Muscle layer of colon (tissue), 2 donors: ENCODE results near the gene PNMA8C.

Experiments
- H3K27ac ChIP-seq: one replicate; pipeline ENCODE4 v1.7.0; 2013; ENCODE audit warnings: low read depth, mild to moderate bottlenecking, low read length, moderate library complexity
- H3K27me3 ChIP-seq, 2 donors: one replicate each; pipeline ENCODE4 v1.7.0; 2013; ENCODE audit warnings: low read length in 2 of 2, mild to moderate bottlenecking in 2 of 2; ENCODE audit not compliant: insufficient read depth in 2 of 2, control insufficient read depth in 1 of 2
- H3K36me3 ChIP-seq: one replicate; pipeline ENCODE4 v1.7.0; 2013; ENCODE audit warnings: mild to moderate bottlenecking, low read length; ENCODE audit not compliant: insufficient read depth
- H3K4me1 ChIP-seq: one replicate; pipeline ENCODE4 v1.7.0; 2013; ENCODE audit warnings: mild to moderate bottlenecking, low read length; ENCODE audit not compliant: insufficient read depth
- H3K4me3 ChIP-seq, 2 donors: one replicate each; pipeline ENCODE4 v1.7.0; 2013; ENCODE audit warnings: low read length in 2 of 2, low read depth in 1 of 2, mild to moderate bottlenecking in 1 of 2, moderate library complexity in 1 of 2
- H3K9ac ChIP-seq: one replicate; pipeline ENCODE4 v1.7.0; 2013; ENCODE audit warnings: low read length
- H3K9me3 ChIP-seq: one replicate; pipeline ENCODE4 v1.7.0; 2013; ENCODE audit warnings: mild to moderate bottlenecking, low read length
- donor health status: abdominal sarcoma.
- donor health status: Adenocarcinoma of cecum.

The PNMA8C gene

DNA sequence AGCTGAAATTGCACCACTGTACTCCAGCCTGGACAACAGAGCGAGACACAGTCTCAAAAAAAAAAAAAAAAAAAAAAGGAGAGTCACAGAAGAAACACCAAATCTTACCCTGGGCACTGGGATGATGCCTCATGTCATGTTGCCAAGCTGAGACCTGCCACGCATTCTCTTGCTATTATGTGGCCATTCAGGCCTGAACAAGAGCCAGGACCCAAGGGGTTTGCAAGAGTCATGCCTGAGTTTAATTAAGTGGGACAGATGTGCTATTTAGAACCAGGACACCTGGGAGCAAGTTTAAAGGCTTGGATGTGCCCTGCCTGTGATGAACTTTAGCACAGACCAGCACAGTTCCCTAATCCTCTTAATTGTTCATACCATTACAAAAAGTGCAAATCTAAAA is 32.8 kb upstream of the PNMA8C start:
- no peaks in the 10 kb centered on the region for H3K9me3 ChIP-seq
- H3K36me3 ChIP-seq = no peaks in the 10 kb centered on the region
- no peak overlapping the region for H3K27ac ChIP-seq
- no peaks in the 10 kb centered on the region for H3K4me1 ChIP-seq
- no peaks in the 10 kb centered on the region for H3K27me3 ChIP-seq
- no peak overlapping the region for H3K9ac ChIP-seq
- H3K4me3 ChIP-seq = no peak overlapping the region

DNA sequence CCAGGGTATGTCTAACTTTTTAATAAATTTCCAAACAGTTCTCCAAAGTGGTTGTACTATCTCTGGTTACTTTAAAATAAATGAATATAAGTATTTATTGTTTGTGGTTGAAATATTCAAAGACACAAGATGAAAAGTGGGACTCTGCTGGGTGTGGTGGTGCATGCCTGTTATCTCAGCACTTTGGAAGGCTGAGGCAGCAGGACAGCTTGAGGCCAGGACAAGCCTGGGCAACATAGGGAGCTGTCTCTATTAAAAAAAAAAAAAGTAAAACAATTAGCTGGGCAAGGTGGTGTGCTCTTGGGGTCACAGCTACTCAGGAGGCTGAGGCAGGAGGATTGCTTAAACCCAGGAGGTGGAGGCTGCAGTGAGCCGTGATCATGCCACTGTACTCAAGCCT is 32.2 kb upstream of the PNMA8C start:
- H3K27me3 ChIP-seq = no peaks in the 10 kb centered on the region
- no peaks in the 10 kb centered on the region for H3K9me3 ChIP-seq
- H3K27ac ChIP-seq = no peak overlapping the region
- H3K4me3 ChIP-seq = no peak overlapping the region
- no peaks in the 10 kb centered on the region for H3K4me1 ChIP-seq
- no peaks in the 10 kb centered on the region for H3K36me3 ChIP-seq
- H3K9ac ChIP-seq = no peak overlapping the region

DNA sequence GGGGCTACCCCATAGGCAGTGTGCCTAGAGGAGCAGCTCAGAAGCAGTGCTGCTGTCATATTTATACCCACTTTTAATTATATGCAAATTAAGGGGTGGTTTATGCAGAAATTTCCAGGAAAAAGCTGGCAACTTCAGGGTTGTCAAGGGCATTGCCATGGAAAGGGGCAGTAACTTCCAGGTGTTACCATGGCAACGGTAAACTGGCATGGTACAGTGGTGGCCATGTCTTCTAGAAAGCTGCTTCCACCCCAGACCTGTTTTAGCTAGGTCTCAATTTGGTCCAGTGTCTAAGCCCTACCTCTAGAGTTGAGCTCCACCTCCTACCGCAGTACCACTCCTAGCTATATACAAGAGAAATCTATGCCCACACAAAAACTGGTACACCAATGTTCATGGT is 31.3 kb upstream of the PNMA8C start:
- H3K27ac ChIP-seq = no peak overlapping the region
- H3K27me3 ChIP-seq = peaks cover 0 to 3% of the 10 kb centered on the region in 2 donors
- H3K9ac ChIP-seq = no peak overlapping the region

DNA sequence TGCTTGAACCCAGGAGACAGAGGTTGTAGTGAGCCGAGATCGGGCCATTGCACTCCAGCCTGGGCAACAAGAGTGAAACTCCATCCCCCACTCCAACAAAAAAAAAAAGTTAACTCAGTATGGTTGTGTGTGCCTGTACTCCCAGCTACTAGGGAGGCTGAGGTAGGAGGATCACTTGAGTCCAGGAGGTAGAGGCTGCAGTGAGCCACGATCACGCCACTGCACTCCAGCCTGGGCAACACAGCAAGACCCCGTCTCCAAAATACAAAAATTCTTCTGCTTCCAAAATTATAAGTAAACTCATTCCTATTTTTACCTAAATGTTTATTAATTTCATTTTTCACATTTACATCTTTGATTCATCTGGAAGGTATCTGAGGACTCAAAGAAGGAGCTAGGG is 28.2 kb upstream of the PNMA8C start:
- Histone ChIP-seq H3K4me3 (no peak overlapping the region), H3K9ac (no peak overlapping the region), H3K27ac (no peak overlapping the region), H3K36me3 (no peaks in the 10 kb centered on the region), H3K27me3 (peaks cover 0 to 3% of the 10 kb centered on the region in 2 donors), H3K4me1 (no peaks in the 10 kb centered on the region), H3K9me3 (no peaks in the 10 kb centered on the region)

More for the DNA sequence above, 31.3 kb upstream of the PNMA8C start:
- Histone ChIP-seq H3K4me1 (no peaks in the 10 kb centered on the region), H3K9me3 (no peaks in the 10 kb centered on the region), H3K4me3 (no peak overlapping the region), H3K36me3 (no peaks in the 10 kb centered on the region)

DNA sequence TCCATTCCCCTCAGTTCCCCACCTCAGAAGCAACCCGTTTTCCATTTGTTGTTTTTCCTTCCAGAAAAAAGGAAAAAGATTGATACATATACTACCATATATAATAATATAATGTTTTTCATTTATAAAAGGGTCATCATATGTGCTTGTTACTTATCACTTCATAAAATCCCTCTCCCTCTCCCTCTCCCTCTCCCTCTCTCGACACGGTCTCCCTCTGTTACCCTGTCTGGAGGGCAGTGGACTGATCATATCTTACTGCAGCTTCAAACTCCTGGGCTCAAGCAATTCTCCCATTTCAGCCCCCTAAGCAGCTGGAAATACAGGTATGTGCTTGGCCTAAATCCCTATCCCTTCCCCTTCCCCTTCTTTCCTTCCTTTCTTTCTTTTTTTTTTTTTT is 25.5 kb upstream of the PNMA8C start:
- H3K9ac ChIP-seq = no peak overlapping the region
- no peaks in the 10 kb centered on the region for H3K4me1 ChIP-seq
- no peaks in the 10 kb centered on the region for H3K9me3 ChIP-seq
- H3K4me3 ChIP-seq = no peak overlapping the region
- peaks cover 0 to 3% of the 10 kb centered on the region in 2 donors for H3K27me3 ChIP-seq
- no peak overlapping the region for H3K27ac ChIP-seq
- H3K36me3 ChIP-seq = no peaks in the 10 kb centered on the region

DNA sequence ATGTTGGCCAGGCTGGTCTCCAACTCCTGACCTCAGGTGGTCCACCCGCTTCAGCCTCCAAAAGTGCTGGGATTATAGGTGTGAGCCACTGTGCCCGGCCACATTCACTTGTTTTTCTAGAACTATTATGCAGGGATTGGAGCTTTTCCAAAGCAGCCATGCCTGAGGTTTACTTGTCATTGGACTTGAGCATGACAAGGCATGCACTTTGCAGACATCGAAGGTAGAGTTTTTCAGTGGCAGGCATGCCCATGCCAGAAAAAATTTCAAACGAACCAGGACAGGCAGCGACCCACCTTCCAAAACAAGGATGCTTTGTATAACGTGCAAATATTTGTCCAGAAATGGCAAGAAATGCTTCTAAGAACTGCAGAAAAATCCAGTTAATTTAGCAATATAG is 24.9 kb upstream of the PNMA8C start:
- Histone ChIP-seq H3K27ac (no peak overlapping the region), H3K9ac (no peak overlapping the region), H3K9me3 (no peaks in the 10 kb centered on the region), H3K36me3 (no peaks in the 10 kb centered on the region), H3K27me3 (peaks cover 0 to 3% of the 10 kb centered on the region in 2 donors), H3K4me3 (no peak overlapping the region), H3K4me1 (no peaks in the 10 kb centered on the region)

DNA sequence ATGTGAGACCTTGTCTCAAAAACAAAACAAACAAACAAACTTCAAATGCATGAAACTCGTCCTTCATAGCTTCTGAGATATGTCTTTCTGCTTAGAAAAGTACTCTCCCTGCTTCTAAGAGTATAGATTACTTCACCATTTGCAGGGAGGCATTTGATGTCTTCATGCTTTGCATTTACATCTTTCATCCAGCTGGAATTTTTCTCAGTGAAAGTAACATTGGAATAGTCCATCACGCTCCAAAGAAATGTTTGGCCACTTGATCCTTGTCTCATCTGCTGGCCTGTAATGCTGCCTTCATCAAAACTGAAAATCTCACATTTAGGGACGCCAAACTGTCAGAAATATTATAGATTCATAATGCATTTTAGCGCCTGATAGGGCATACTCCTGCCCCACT is 23.4 kb upstream of the PNMA8C start:
- Histone ChIP-seq H3K27ac (no peak overlapping the region), H3K4me3 (no peak overlapping the region), H3K27me3 (peaks cover 0 to 3% of the 10 kb centered on the region in 2 donors), H3K9me3 (no peaks in the 10 kb centered on the region), H3K36me3 (no peaks in the 10 kb centered on the region), H3K9ac (no peak overlapping the region), H3K4me1 (no peaks in the 10 kb centered on the region)

DNA sequence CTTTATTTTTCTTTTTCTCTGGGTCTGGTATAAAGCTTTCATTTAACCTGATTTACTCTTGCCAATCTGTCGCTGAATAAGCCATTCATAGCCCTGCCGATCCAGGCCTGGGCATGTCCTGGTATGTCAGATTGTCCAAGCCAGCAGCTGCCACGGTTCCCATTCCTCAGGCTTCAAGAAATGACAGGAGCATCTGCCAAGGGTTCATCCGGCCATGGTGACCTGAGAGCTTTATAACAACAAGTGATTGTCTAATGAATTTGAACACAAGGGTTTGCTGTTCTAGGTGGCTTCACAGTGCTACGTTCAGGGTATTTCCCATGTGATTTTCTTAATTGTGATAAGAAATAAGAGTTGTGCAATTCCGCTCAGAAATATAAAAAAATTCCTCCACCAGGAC is 22.6 kb upstream of the PNMA8C start:
- Histone ChIP-seq H3K4me1 (no peaks in the 10 kb centered on the region), H3K36me3 (no peaks in the 10 kb centered on the region), H3K9ac (no peak overlapping the region), H3K4me3 (no peak overlapping the region), H3K27ac (no peak overlapping the region), H3K27me3 (peaks cover 0 to 3% of the 10 kb centered on the region in 2 donors), H3K9me3 (no peaks in the 10 kb centered on the region)

DNA sequence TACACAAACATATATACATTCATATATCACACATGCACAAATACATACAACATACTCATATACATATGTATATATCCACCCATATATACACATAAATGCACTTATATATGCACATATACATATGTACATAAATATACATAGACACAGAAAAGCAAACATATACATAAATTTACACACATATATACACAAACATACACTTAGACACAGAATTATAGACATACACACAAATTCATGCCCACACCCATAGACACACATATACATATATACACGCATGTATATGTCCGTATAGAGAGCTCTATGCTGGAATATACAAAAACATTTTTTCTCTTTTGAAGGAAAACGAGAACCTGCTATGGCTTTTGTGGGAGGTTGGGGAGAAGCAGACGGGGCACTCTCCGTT is 22.0 kb upstream of the PNMA8C start:
- no peaks in the 10 kb centered on the region for H3K36me3 ChIP-seq
- H3K4me1 ChIP-seq = no peaks in the 10 kb centered on the region
- H3K9ac ChIP-seq = no peak overlapping the region
- no peak overlapping the region for H3K4me3 ChIP-seq
- H3K27ac ChIP-seq = no peak overlapping the region
- H3K9me3 ChIP-seq = no peaks in the 10 kb centered on the region
- peaks cover 0 to 3% of the 10 kb centered on the region in 2 donors for H3K27me3 ChIP-seq

DNA sequence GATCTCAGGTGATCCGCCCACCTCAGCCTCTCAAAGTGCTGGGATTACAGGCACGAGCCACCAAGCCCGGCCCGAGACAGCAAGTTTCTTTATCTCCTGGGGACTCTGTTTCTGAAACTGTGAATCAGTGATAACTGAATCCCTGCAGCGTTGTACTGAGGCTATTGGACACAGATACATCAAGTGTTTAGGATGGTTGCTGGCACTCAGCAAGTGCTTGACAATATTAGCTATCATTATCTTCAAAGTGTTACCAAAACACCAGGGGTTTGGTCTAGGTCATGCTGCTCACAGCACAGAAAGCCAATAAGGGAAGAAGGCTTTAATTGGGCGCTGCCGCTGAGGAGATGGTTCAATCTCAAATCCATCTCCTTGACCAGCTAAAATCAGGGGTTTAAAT is 20.5 kb upstream of the PNMA8C start:
- Histone ChIP-seq H3K4me3 (no peak overlapping the region), H3K9me3 (no peaks in the 10 kb centered on the region), H3K27me3 (no peaks in the 10 kb centered on the region), H3K4me1 (no peaks in the 10 kb centered on the region), H3K36me3 (no peaks in the 10 kb centered on the region), H3K27ac (no peak overlapping the region), H3K9ac (no peak overlapping the region)

DNA sequence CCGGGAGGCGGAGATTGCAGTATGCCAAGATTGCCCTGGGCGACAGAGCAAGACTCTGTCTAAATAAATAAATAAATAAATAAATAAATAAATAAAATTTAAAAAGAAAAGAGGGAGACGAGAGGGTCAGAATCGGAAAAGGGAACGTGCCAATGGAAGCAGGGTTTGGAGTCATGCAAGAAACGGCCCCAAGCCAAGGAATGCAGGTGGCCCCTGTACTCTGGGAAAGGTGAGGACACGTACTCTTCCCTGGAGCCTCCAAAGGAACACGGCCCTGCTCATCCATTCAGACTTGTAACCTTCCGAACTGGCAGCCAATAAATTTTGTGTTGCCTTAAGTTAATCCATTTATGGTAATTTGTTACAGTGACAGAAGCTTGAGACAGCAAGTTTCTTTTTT is 19.9 kb upstream of the PNMA8C start:
- Histone ChIP-seq H3K9me3 (no peaks in the 10 kb centered on the region), H3K27ac (no peak overlapping the region), H3K4me3 (no peak overlapping the region), H3K4me1 (no peaks in the 10 kb centered on the region), H3K27me3 (no peaks in the 10 kb centered on the region), H3K36me3 (no peaks in the 10 kb centered on the region), H3K9ac (no peak overlapping the region)

DNA sequence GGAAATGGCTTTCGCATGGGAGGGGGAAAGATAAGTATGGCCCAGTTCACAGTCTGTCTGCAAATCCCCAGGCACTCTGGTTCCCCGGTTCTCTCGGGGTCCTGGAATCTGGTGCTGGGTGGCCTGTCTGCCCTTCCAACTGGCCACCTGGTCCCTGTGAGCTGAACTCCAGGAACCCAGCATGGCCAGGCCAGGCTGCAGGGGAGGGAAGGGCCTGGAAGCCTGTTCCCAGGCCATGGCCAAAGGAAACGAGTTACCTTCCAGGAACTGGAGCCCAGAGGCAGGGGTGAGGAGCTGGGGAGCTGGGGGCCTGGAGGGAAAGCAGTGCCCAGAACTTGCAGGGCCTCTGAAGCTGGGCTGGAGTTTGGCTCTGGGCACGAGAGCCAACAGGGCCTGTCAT is 19.1 kb upstream of the PNMA8C start:
- no peak overlapping the region for H3K27ac ChIP-seq
- no peaks in the 10 kb centered on the region for H3K9me3 ChIP-seq
- H3K4me3 ChIP-seq = no peak overlapping the region
- peaks cover 5% of the 10 kb centered on the region for H3K4me1 ChIP-seq
- H3K9ac ChIP-seq = no peak overlapping the region
- no peaks in the 10 kb centered on the region for H3K36me3 ChIP-seq
- no peaks in the 10 kb centered on the region for H3K27me3 ChIP-seq
